ENCODE measurements around the gene MIA.
A peak's percentile ranks its signal among the peaks of the same experiment; 100 is the strongest.

MIA gene

GRCh38 chr19:40745402-40745780, 29.9 kb upstream of the MIA start:
- TF ChIP-seq ZNF280C (tag by site-specific recombination; IDR thresholded peaks at IDR 0.05) (no peak), ZBTB10 (tag by site-specific recombination; IDR thresholded peaks at IDR 0.05) (no peak), ZNF548 (tag by site-specific recombination; IDR thresholded peaks at IDR 0.05) (no peak), ZNF24 (tag by site-specific recombination; IDR thresholded peaks at IDR 0.05) (no peak), ZNF513 (tag by site-specific recombination; IDR thresholded peaks at IDR 0.05) (no peak), ZNF155 (tag by site-specific recombination; IDR thresholded peaks at IDR 0.05) (no peak), ZBTB26 (tag by site-specific recombination; optimal IDR thresholded peaks at IDR 0.05) (no peak), ZFP3 (tag by site-specific recombination; IDR thresholded peaks at IDR 0.05; ENCODE audit: low read depth) (no peak), ZNF324 (tag by site-specific recombination; IDR thresholded peaks at IDR 0.05) (no peak), ZBTB20 (tag by site-specific recombination; IDR thresholded peaks at IDR 0.05) (no peak), ZNF140 (tag by site-specific recombination; IDR thresholded peaks at IDR 0.05) (no peak), GLIS1 (tag by site-specific recombination; IDR thresholded peaks at IDR 0.05) (peak; percentile 94), ZNF518A (tag by site-specific recombination; conservative IDR thresholded peaks at IDR 0.05; ENCODE audit: low read depth) (no peak), MZF1 (tag by site-specific recombination; IDR thresholded peaks at IDR 0.05; ENCODE audit: borderline replicate concordance) (no peak), PATZ1 (tag by site-specific recombination; IDR thresholded peaks at IDR 0.05) (no peak), OSR2 (tag by site-specific recombination; IDR thresholded peaks at IDR 0.05) (peak; percentile 80), ZIC2 (tag by site-specific recombination; IDR thresholded peaks at IDR 0.05) (peak; percentile 42; the same call in 1 of the 2 replicates)
- Histone ChIP-seq H3K4me1 (ENCODE audit: control insufficient read depth, insufficient read depth, low read length) (peaks cover 13% of the 10 kb centered on the region), H3K27ac (ENCODE audit: extremely low read depth, low read depth, low read length) (peak overlapping the region; percentile 49; the same call in 1 of the 2 replicates), H3K36me3 (ENCODE audit: control insufficient read depth in 2 of 2, insufficient read depth in 1 of 2, low read length in 2 of 2) (peaks cover 49 to 54% of the 10 kb centered on the region in 2 experiments; a peak in 2 of 3 replicates), H3K9me3 (ENCODE audit: control insufficient read depth, insufficient read depth, low read depth, low read length) (no peaks in the 10 kb centered on the region), H3K4me3 (ENCODE audit: low read depth, low read length) (no peak overlapping the region)
- ChIA-PET POLR2A (interaction anchor here (0.6 to 4.2 kb wide), 7 partner anchors 9 to 135 kb away, joined by 4 to 30 read pairs (median 6); partner anchors contain the start of genes COQ8B, EGLN2, ITPKC and RAB4B), CTCF (interaction anchor here (0.6 to 3.3 kb wide), 9 partner anchors 9 to 604 kb away, joined by 3 to 23 read pairs (median 6); partner anchors contain the start of genes COQ8B and ITPKC)
